Measurements from ENCODE around the gene TBX15. TPM values are rescaled to one million over a fixed set of nuclear protein-coding genes. Genes with fewer than 3 reads are reported as not detected.

The TBX15 gene
- total and polyA plus RNA-seq, 4 donors, result 0.07 to 0.31 (median 0.24) TPM

- Histone ChIP-seq H3K9me3 (ENCODE audit: control insufficient read depth in 4 of 4, insufficient read depth in 3 of 4, low read length in 3 of 4) (peaks cover 0 to 2% (median 0%) of the 10 kb centered on the region in 4 donors), H3K27ac (ENCODE audit: low read depth in 1 of 2, low read length in 1 of 2) (no peak overlapping the region), H3K4me1 (ENCODE audit: control insufficient read depth in 5 of 5, insufficient read depth in 5 of 5, low read length in 5 of 5) (no peaks in the 10 kb centered on the region), H3K9ac (ENCODE audit: insufficient read depth in 1 of 2, low read length in 2 of 2) (no peak overlapping the region), H3K36me3 (ENCODE audit: control insufficient read depth in 4 of 4, insufficient read depth in 4 of 4, low read length in 4 of 4) (no peaks in the 10 kb centered on the region), H3K4me3 (no peak overlapping the region), H3K27me3 (ENCODE audit: control insufficient read depth in 3 of 3, insufficient read depth in 3 of 3, low read length in 2 of 3) (no peaks in the 10 kb centered on the region)
- TF ChIP-seq CTCF (IDR thresholded peaks at IDR 0.05; ENCODE audit: control extremely low read depth, extremely low read depth), result no peak
- no peak for ATAC-seq (ENCODE audit: insufficient read depth, low FRiP score)
- peak in 2 of 3 donors; percentile 52 to 61 for DNase-seq
Measured at GRCh38 chr1:118896416-118896815, 91.7 kb downstream of the TBX15 start.

- no peak for TF ChIP-seq CTCF (IDR thresholded peaks at IDR 0.05; ENCODE audit: control extremely low read depth, extremely low read depth)
- H3K36me3 ChIP-seq (ENCODE audit: control insufficient read depth in 4 of 4, insufficient read depth in 4 of 4, low read length in 4 of 4), result no peaks in the 10 kb centered on the region
- DNase-seq (no peak), ATAC-seq (ENCODE audit: insufficient read depth, low FRiP score) (no peak)
- no peaks in the 10 kb centered on the region for H3K27me3 ChIP-seq (ENCODE audit: control insufficient read depth in 3 of 3, insufficient read depth in 3 of 3, low read length in 2 of 3)
- H3K27ac ChIP-seq (ENCODE audit: low read depth in 1 of 2, low read length in 1 of 2), result no peak overlapping the region
- H3K4me1 ChIP-seq (ENCODE audit: control insufficient read depth in 5 of 5, insufficient read depth in 5 of 5, low read length in 5 of 5), result no peaks in the 10 kb centered on the region
- peaks cover 0 to 2% (median 0%) of the 10 kb centered on the region in 4 donors for H3K9me3 ChIP-seq (ENCODE audit: control insufficient read depth in 4 of 4, insufficient read depth in 3 of 4, low read length in 3 of 4)
- WGBS, 2 donors, result 85 to 92% methylated on average over 3 of the region's 3 CpGs
- H3K9ac ChIP-seq (ENCODE audit: insufficient read depth in 1 of 2, low read length in 2 of 2), result no peak overlapping the region
- no peak overlapping the region for H3K4me3 ChIP-seq
Measured at GRCh38 chr1:118894836-118895235, 93.3 kb downstream of the TBX15 start.

- ATAC-seq (ENCODE audit: insufficient read depth, low FRiP score) (no peak), DNase-seq (no peak)
- H3K36me3 ChIP-seq (ENCODE audit: control insufficient read depth in 4 of 4, insufficient read depth in 4 of 4, low read length in 4 of 4), result no peaks in the 10 kb centered on the region
- 88 to 90% methylated on average over 5 of the region's 5 CpGs for WGBS, 2 donors
- H3K27ac ChIP-seq (ENCODE audit: low read depth in 1 of 2, low read length in 1 of 2), result no peak overlapping the region
- no peak for TF ChIP-seq CTCF (IDR thresholded peaks at IDR 0.05; ENCODE audit: control extremely low read depth, extremely low read depth)
- H3K4me1 ChIP-seq (ENCODE audit: control insufficient read depth in 5 of 5, insufficient read depth in 5 of 5, low read length in 5 of 5), result no peaks in the 10 kb centered on the region
- H3K9ac ChIP-seq (ENCODE audit: insufficient read depth in 1 of 2, low read length in 2 of 2), result no peak overlapping the region
- H3K4me3 ChIP-seq, result no peak overlapping the region
- H3K27me3 ChIP-seq (ENCODE audit: control insufficient read depth in 3 of 3, insufficient read depth in 3 of 3, low read length in 2 of 3), result no peaks in the 10 kb centered on the region
- H3K9me3 ChIP-seq (ENCODE audit: control insufficient read depth in 4 of 4, insufficient read depth in 3 of 4, low read length in 3 of 4), result no peaks in the 10 kb centered on the region
Measured at GRCh38 chr1:118890851-118891384, 97.2 kb downstream of the TBX15 start.

- Histone ChIP-seq H3K9me3 (ENCODE audit: control insufficient read depth in 4 of 4, insufficient read depth in 3 of 4, low read length in 3 of 4) (peaks cover 0 to 5% (median 0%) of the 10 kb centered on the region in 4 donors), H3K27ac (ENCODE audit: low read depth in 1 of 2, low read length in 1 of 2) (no peak overlapping the region), H3K36me3 (ENCODE audit: control insufficient read depth in 4 of 4, insufficient read depth in 4 of 4, low read length in 4 of 4) (no peaks in the 10 kb centered on the region), H3K4me1 (ENCODE audit: control insufficient read depth in 5 of 5, insufficient read depth in 5 of 5, low read length in 5 of 5) (no peaks in the 10 kb centered on the region), H3K4me3 (no peak overlapping the region), H3K27me3 (ENCODE audit: control insufficient read depth in 3 of 3, insufficient read depth in 3 of 3, low read length in 2 of 3) (no peaks in the 10 kb centered on the region), H3K9ac (ENCODE audit: insufficient read depth in 1 of 2, low read length in 2 of 2) (no peak overlapping the region)
- ATAC-seq (ENCODE audit: insufficient read depth, low FRiP score) (no peak), DNase-seq (no peak)
- TF ChIP-seq CTCF (IDR thresholded peaks at IDR 0.05; ENCODE audit: control extremely low read depth, extremely low read depth), result no peak
- 82 to 90% methylated on average over 4 of the region's 4 CpGs for WGBS, 2 donors
Measured at GRCh38 chr1:118884946-118885345, 103.2 kb downstream of the TBX15 start.

Measured in lung (tissue), 12 donors.